GM12872 (cell line): ENCODE measurements around the gene HLCS.

Source experiments
- CTCF ChIP-seq: IDR thresholded peaks from 3 replicates; pipeline ENCODE4 v1.5.1; 2011; ENCODE audit warnings: low read depth, mild to moderate bottlenecking, low read length, moderate library complexity; ENCODE audit not compliant: insufficient read depth

Gene HLCS

GRCh38 chr21:36854391-36854790 is 112.1 kb downstream of the HLCS start:
- peak; percentile 75 for TF ChIP-seq CTCF

- no peak for TF ChIP-seq CTCF
Observed at GRCh38 chr21:36852864-36853263, 113.6 kb downstream of the HLCS start.

- TF ChIP-seq CTCF = no peak
Observed at GRCh38 chr21:36852293-36852692, 114.2 kb downstream of the HLCS start.

- TF ChIP-seq CTCF = no peak
Observed at GRCh38 chr21:36851121-36851520, 115.3 kb downstream of the HLCS start.

- no peak for TF ChIP-seq CTCF
Observed at GRCh38 chr21:36850372-36850771, 116.1 kb downstream of the HLCS start.

- TF ChIP-seq CTCF = no peak
Observed at GRCh38 chr21:36849461-36850105, 116.9 kb downstream of the HLCS start.

- no peak for TF ChIP-seq CTCF
Observed at GRCh38 chr21:36848730-36849274, 117.7 kb downstream of the HLCS start.
